ENCODE data around the gene TEX101.
"Not testable (repeated sequence)": the region's sequence is repeated elsewhere in the genome, so short reads cannot be mapped to it uniquely, and the experiment has no call there.

The TEX101 gene

GRCh38 chr19:43414554-43414953 is at the start of gene TEX101:
TSS of gene TEX101 (plus strand) at chr19:43414890. CDS start at chr19:43415920, 1,030 bp downstream.
- Histone ChIP-seq H3K27ac (no peak within 1 kb of the TSS), H3K4me3 (no peak within 1 kb of the TSS)
- TF ChIP-seq CTCF (IDR thresholded peaks at IDR 0.05): no peak
- DNase-seq (ENCODE audit: low spot score): no peak

GRCh38 chr19:43365677-43366076 is 49.0 kb upstream of the TEX101 start:
- not testable (repeated sequence) for H3K4me3 ChIP-seq; H3K27ac ChIP-seq; DNase-seq (ENCODE audit: low spot score)

- DNase-seq (ENCODE audit: low spot score): no peak
- no peak overlapping the region for H3K4me3 ChIP-seq
- no peak for TF ChIP-seq CTCF (IDR thresholded peaks at IDR 0.05)
- H3K27ac ChIP-seq: no peak overlapping the region
These were observed 46.9 kb upstream of the TEX101 start for GRCh38 chr19:43367822-43368221.

- DNase-seq (ENCODE audit: low spot score); H3K27ac ChIP-seq; H3K4me3 ChIP-seq: not testable (repeated sequence)
These were observed 45.8 kb upstream of the TEX101 start for GRCh38 chr19:43368897-43369296.

GRCh38 chr19:43371909-43372308 is 42.8 kb upstream of the TEX101 start:
- DNase-seq (ENCODE audit: low spot score): no peak
- H3K4me3 ChIP-seq: no peak overlapping the region
- H3K27ac ChIP-seq: no peak overlapping the region
- TF ChIP-seq CTCF (IDR thresholded peaks at IDR 0.05): no peak

GRCh38 chr19:43372462-43372861 is 42.2 kb upstream of the TEX101 start:
- no peak for TF ChIP-seq CTCF (IDR thresholded peaks at IDR 0.05)
- DNase-seq (ENCODE audit: low spot score): no peak
- no peak overlapping the region for H3K27ac ChIP-seq
- H3K4me3 ChIP-seq: no peak overlapping the region

- not testable (repeated sequence) for DNase-seq (ENCODE audit: low spot score); H3K4me3 ChIP-seq; H3K27ac ChIP-seq
These were observed 37.1 kb upstream of the TEX101 start for GRCh38 chr19:43377624-43378023.

- DNase-seq (ENCODE audit: low spot score): no peak
- H3K27ac ChIP-seq: no peak overlapping the region
- TF ChIP-seq CTCF (IDR thresholded peaks at IDR 0.05): no peak
- no peak overlapping the region for H3K4me3 ChIP-seq
These were observed 34.7 kb upstream of the TEX101 start for GRCh38 chr19:43380008-43380407.

GRCh38 chr19:43380771-43381386 is 33.8 kb upstream of the TEX101 start:
- TF ChIP-seq CTCF (IDR thresholded peaks at IDR 0.05): no peak
- no peak overlapping the region for H3K27ac ChIP-seq
- H3K4me3 ChIP-seq: no peak overlapping the region
- no peak for DNase-seq (ENCODE audit: low spot score)

GRCh38 chr19:43382586-43383216 is 32.0 kb upstream of the TEX101 start:
- H3K27ac ChIP-seq; H3K4me3 ChIP-seq; DNase-seq (ENCODE audit: low spot score): not testable (repeated sequence)

- not testable (repeated sequence) for H3K27ac ChIP-seq; H3K4me3 ChIP-seq; DNase-seq (ENCODE audit: low spot score)
These were observed 31.4 kb upstream of the TEX101 start for GRCh38 chr19:43383254-43383653.

GRCh38 chr19:43383759-43384158 is 30.9 kb upstream of the TEX101 start:
- H3K27ac ChIP-seq; DNase-seq (ENCODE audit: low spot score); H3K4me3 ChIP-seq: not testable (repeated sequence)
